Stimulated activated CD4-positive, alpha-beta T cell treated with anti-CD3 and anti-CD28 coated beads, Interleukin-12 subunit alpha, Interleukin-12 subunit beta, amount 100 ng/mL, for 4 hours (primary cell): ENCODE data around the gene AMMECR1.

Experiments
- DNase-seq: peaks from one replicate; pipeline ENCODE4 v3.0.0-alpha.2; 2020

AMMECR1 gene

GRCh38 chrX:110310896-110311295, 7.0 kb downstream of the AMMECR1 start:
- DNase-seq = peak; percentile 7

GRCh38 chrX:110310000-110310790, 7.7 kb downstream of the AMMECR1 start:
- DNase-seq = no peak

- no peak for DNase-seq
Measured at GRCh38 chrX:110308220-110308619, 9.7 kb downstream of the AMMECR1 start.

- no peak for DNase-seq
Measured at GRCh38 chrX:110304884-110305283, 13.0 kb downstream of the AMMECR1 start.

GRCh38 chrX:110304371-110304770, 13.5 kb downstream of the AMMECR1 start:
- DNase-seq = no peak

- no peak for DNase-seq
Measured at GRCh38 chrX:110302975-110303374, 14.9 kb downstream of the AMMECR1 start.

- no peak for DNase-seq
Measured at GRCh38 chrX:110301194-110301593, 16.7 kb downstream of the AMMECR1 start.

GRCh38 chrX:110294087-110294486, 23.8 kb downstream of the AMMECR1 start:
- DNase-seq = no peak

GRCh38 chrX:110293658-110294057, 24.2 kb downstream of the AMMECR1 start:
- no peak for DNase-seq

GRCh38 chrX:110287605-110288004, 30.3 kb downstream of the AMMECR1 start:
- no peak for DNase-seq

- no peak for DNase-seq
Measured at GRCh38 chrX:110286106-110286505, 31.8 kb downstream of the AMMECR1 start.

GRCh38 chrX:110284159-110284558, 33.7 kb downstream of the AMMECR1 start:
- DNase-seq = no peak

GRCh38 chrX:110282922-110283321, 35.0 kb downstream of the AMMECR1 start:
- DNase-seq = no peak

- DNase-seq = no peak
Measured at GRCh38 chrX:110281377-110281776, 36.5 kb downstream of the AMMECR1 start.

- no peak for DNase-seq
Measured at GRCh38 chrX:110280954-110281353, 36.9 kb downstream of the AMMECR1 start.

GRCh38 chrX:110277609-110278008, 40.3 kb downstream of the AMMECR1 start:
- no peak for DNase-seq

- DNase-seq = no peak
Measured at GRCh38 chrX:110276778-110277177, 41.1 kb downstream of the AMMECR1 start.

GRCh38 chrX:110268886-110269285, 49.0 kb downstream of the AMMECR1 start:
- DNase-seq = no peak

- DNase-seq = no peak
Measured at GRCh38 chrX:110268395-110268794, 49.5 kb downstream of the AMMECR1 start.

GRCh38 chrX:110267874-110268273, 50.0 kb downstream of the AMMECR1 start:
- DNase-seq = no peak

- DNase-seq = no peak
Measured at GRCh38 chrX:110265661-110266060, 52.2 kb downstream of the AMMECR1 start.

- no peak for DNase-seq
Measured at GRCh38 chrX:110259117-110259516, 58.8 kb downstream of the AMMECR1 start.

GRCh38 chrX:110258552-110258951, 59.3 kb downstream of the AMMECR1 start:
- DNase-seq = no peak

- no peak for DNase-seq
Measured at GRCh38 chrX:110257889-110258288, 60.0 kb downstream of the AMMECR1 start.

GRCh38 chrX:110252711-110253110, 65.2 kb downstream of the AMMECR1 start:
- DNase-seq = no peak
